ENCODE results near the gene ZNF280A. TPM values are rescaled to one million over a fixed set of nuclear protein-coding genes. Genes with fewer than 3 reads are reported as not detected.

ZNF280A gene
- total and polyA plus RNA-seq, 2 donors (not counting 3 experiments of a cell fraction or from before 2014, with no cell fraction given), result 0.15 TPM; not detected in 1

DNA sequence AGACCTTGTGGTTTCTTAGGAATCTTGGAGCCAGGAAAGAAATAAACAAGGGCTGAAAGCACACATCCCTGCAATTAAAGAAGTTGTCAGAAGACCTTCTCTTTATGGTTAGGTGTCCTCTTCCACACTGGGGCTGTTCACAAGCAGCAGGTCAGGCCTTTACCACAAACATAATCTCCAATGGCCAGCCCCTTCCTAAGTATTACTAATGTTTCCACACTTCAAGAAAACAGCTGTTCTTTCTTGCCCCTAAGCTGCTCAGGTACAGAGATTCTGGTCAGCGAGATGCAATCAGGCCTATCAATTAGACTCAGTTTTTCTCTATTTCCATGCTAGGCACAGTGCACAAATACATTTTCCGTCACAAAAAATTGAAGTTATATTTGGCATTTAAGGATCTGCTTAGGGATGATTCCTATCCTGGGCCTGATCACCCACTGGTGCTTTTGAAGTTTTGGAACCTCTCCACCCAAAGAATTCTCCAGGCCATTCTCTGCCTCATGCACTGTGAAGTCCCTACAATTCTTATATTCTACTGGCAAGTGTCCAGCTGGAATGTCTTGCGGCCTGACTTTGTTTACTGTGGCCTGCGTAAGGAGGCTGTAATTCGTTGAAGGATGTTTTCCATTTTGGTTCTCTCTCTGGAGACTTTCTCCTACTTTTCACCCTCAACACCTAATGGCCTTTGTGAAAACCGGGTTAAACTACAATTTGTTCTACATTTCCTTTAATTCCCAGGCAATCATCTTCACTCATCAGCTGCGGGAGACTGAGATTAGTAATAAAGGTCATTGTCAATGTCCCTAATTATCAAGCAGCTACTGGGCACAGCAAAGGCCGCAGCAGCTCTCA is 33.9 kb upstream of the ZNF280A start:
- POLR2A ChIA-PET, result no interaction called here
- no peak overlapping the region for H2AFZ ChIP-seq (ENCODE audit: low read depth, low read length)
- no peaks in the 10 kb centered on the region for H3K79me2 ChIP-seq (ENCODE audit: control insufficient read depth, insufficient read depth, low read length)
- H3K4me1 ChIP-seq (ENCODE audit: control insufficient read depth, extremely low read depth, insufficient read depth, low read length), result no peaks in the 10 kb centered on the region
- H3K9me3 ChIP-seq (replicated peaks; ENCODE audit: control insufficient read depth, insufficient read depth, low read length), result no peaks in the 10 kb centered on the region
- H3K4me2 ChIP-seq (ENCODE audit: insufficient read depth, low read length), result no peak overlapping the region
- peaks cover 2 to 8% of the 10 kb centered on the region in 2 experiments for H3K27me3 ChIP-seq (ENCODE audit: control insufficient read depth in 2 of 2, insufficient read depth in 2 of 2, low read length in 2 of 2)
- no peak overlapping the region for H3K27ac ChIP-seq (ENCODE audit: insufficient read depth, low read depth, low read length)
- H3K9ac ChIP-seq (replicated peaks; ENCODE audit: extremely low read depth, insufficient read depth, low read length), result no peak overlapping the region
- H3K9me1 ChIP-seq (replicated peaks; ENCODE audit: control insufficient read depth, extremely low read depth, insufficient read depth, low read length), result no peaks in the 10 kb centered on the region
- no peaks in the 10 kb centered on the region for H4K20me1 ChIP-seq (replicated peaks; ENCODE audit: control insufficient read depth, extremely low read depth, insufficient read depth, low read length)
- DNase-seq (ENCODE audit: low read depth, low spot score) (no peak), FAIRE-seq (no peak)
- dilution Hi-C loops (cut with MboI; ENCODE audit: extremely low pct_ligation_motif_present, low sequenced_read_pairs) (no loop called here), intact Hi-C loops (cut with micrococcal nuclease) (loop anchor here (2.0 kb wide), 1 partner anchor 89 kb away; no protein-coding TSS in a partner anchor)
- CTCF ChIA-PET, result interaction anchor here (2.0 kb wide), 1 partner anchor 22 kb away, joined by 10 read pairs; no protein-coding TSS in a partner anchor
- BruUV-seq (replicated peaks), result no TSS peak
- H3K36me3 ChIP-seq (ENCODE audit: control insufficient read depth in 2 of 2, extremely low read depth in 1 of 2, insufficient read depth in 2 of 2, low read length in 2 of 2), result no peaks in the 10 kb centered on the region
- no peak for TF ChIP-seq JUN (IDR thresholded peaks at IDR 0.05; ENCODE audit: borderline replicate concordance, insufficient read depth, insufficient read length, low read depth)
- TF ChIP-seq, protein P1, sequence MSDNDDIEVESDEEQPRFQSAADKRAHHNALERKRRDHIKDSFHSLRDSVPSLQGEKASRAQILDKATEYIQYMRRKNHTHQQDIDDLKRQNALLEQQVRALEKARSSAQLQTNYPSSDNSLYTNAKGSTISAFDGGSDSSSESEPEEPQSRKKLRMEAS (IDR thresholded peaks at IDR 0.05; ENCODE audit: insufficient read depth, insufficient read length), result no peak
- no peak for TF ChIP-seq GATA2 (IDR thresholded peaks at IDR 0.05; ENCODE audit: insufficient read depth, insufficient read length, low read depth, low read length)
- no peak for TF ChIP-seq MYC (IDR thresholded peaks at IDR 0.05; ENCODE audit: low read depth, low read length)
- TF ChIP-seq POLR2A (IDR thresholded peaks at IDR 0.05; ENCODE audit: low read depth, low read length), result no peak
- TF ChIP-seq EZH2 (IDR thresholded peaks at IDR 0.05; ENCODE audit: borderline replicate concordance, low read depth, low read length, severe bottlenecking), result no peak
- no peak for TF ChIP-seq POLR2AphosphoS5 (IDR thresholded peaks at IDR 0.05; ENCODE audit: insufficient read depth, low read depth, low read length)
- TF ChIP-seq FOS (IDR thresholded peaks at IDR 0.05; ENCODE audit: borderline replicate concordance, insufficient read depth, low read length), result no peak
- TF ChIP-seq, protein P2, sequence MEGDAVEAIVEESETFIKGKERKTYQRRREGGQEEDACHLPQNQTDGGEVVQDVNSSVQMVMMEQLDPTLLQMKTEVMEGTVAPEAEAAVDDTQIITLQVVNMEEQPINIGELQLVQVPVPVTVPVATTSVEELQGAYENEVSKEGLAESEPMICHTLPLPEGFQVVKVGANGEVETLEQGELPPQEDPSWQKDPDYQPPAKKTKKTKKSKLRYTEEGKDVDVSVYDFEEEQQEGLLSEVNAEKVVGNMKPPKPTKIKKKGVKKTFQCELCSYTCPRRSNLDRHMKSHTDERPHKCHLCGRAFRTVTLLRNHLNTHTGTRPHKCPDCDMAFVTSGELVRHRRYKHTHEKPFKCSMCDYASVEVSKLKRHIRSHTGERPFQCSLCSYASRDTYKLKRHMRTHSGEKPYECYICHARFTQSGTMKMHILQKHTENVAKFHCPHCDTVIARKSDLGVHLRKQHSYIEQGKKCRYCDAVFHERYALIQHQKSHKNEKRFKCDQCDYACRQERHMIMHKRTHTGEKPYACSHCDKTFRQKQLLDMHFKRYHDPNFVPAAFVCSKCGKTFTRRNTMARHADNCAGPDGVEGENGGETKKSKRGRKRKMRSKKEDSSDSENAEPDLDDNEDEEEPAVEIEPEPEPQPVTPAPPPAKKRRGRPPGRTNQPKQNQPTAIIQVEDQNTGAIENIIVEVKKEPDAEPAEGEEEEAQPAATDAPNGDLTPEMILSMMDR (IDR thresholded peaks at IDR 0.05; ENCODE audit: extremely low read depth in 1 of 2, insufficient read depth in 1 of 2, low read depth in 1 of 2, low read length in 2 of 2), result no peak
- no peak overlapping the region for H3K4me3 ChIP-seq (replicated peaks in 1 of 3; ENCODE audit: insufficient read depth in 1 of 3, low read depth in 1 of 3, low read length in 3 of 3)
